GM18505 (cell line): ENCODE results near the gene EP400.
"Not testable (repeated sequence)": the region's sequence is repeated elsewhere in the genome, so short reads cannot be mapped to it uniquely, and the experiment has no call there.

Source experiments
- ATAC-seq: cut with Tn5 transposase; IDR thresholded peaks from one replicate; pipeline ENCODE4 v1.9.1; 2021; ENCODE audit not compliant: unreplicated experiment
- POLR2A ChIP-seq: IDR thresholded peaks from 4 replicates; pipeline ENCODE4 v1.6.1; 2011; ENCODE audit warnings: borderline replicate concordance; ENCODE audit not compliant: insufficient read depth, insufficient read length; ENCODE audit errors: extremely low read depth

Gene EP400

DNA sequence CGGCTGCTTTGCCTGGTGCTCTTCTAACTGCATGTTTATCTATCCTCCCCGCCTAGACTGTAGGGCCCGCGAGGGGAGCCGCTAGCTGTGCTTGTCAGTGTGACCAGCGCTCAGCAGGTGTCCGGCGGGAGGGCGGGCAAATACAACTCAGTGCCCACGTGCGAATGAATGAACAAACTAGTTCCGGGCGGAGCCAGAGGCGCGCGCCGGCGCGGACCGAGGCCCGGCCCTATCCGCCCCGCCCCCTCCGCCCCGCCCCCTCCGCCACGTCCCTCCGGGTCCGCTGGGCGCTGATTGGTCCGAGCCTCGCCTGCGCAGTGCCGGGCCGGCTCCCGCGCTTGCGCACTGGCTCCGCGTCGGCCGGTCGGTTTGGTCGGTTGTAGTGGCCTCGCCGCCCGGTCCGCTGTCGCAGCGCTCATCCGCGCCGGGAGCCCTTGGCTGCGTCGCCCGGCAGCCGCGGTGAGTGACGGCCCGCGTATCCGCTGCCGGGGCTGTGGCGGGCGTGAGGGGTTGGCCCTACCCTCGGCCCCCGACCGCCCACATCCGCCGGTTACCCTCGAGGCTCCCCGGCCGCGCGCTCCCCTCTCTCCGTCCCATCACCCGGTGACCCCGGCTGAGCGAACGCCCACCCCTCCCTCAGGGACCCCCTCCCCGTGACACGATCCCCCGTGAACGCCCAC is 134.3 kb downstream of the EP400 start:
- peak; percentile 85 for ATAC-seq
- TF ChIP-seq POLR2A, result peak; percentile 91

DNA sequence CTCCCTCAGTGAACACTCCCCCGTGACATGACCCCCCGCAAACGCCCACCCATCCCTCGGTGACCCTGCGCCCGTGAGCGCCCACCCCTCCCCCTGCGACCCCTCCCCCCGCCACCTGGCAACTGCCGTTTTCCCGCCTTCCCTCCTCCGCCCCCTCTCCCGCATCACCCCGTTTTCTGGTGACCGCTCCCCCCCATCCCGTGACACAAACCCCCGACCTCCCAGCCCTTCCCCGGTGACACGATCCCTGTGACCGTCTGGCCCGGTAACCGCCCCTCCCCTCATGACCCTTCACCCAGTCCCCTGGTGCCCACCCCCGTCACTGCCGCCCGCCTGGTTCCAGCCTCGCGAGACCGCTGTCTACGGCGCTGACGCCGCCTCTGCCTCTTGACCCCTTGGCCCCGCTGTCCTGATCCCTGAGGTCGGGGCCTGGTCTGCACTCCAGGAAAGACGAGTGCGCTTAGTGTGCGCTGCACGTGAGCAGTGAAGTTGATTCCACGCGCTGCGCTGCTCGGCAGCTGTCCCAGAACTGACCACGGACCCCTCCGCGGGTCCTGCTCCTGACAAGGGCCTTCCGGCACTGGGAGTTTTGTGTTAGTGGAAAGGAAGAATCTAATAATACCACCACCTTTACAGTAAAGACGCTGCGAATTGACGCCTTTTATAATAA is 135.0 kb downstream of the EP400 start:
- no peak for ATAC-seq
- peak; percentile 37 for TF ChIP-seq POLR2A

DNA sequence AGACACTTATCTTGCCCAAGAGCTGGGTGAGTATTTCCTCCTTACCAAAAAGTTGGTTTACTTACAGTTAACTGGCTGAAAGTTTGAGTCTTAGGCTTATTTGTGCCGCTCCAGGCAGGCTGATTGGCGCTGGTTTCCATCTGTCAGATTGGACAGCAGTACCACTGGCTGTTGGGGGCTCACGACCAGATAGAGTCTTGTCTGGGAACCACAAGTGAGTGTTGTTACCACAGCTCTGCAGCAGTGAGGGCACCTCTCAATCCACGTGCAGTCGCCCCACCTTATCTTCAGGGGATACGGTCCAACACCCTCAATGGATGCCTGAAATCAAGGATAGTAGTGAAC is 135.5 kb downstream of the EP400 start:
- ATAC-seq, result no peak
- no peak for TF ChIP-seq POLR2A

DNA sequence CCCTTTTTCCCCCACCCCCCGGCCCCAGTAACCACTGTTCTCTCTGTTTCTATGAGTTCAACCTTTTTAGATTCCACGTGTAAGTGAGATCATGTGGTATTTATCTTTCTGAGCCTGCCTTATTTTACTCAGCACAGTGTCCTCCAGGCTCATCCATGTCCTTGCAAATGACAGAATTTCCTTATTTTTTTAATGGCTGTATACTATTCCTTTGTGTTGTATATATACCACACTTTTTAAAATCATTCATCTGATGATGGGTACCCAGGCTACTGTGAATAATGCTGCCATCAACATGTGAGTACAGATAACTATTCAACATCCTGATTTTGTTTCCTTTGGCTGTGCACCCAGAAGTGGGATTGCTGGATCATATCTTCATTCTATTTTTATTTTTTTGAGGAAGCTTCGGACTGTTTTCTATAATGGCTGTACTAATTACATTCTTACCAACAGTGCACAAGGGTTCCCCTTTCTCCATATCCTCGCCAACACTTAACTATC is 139.7 kb downstream of the EP400 start:
- no peak for ATAC-seq

DNA sequence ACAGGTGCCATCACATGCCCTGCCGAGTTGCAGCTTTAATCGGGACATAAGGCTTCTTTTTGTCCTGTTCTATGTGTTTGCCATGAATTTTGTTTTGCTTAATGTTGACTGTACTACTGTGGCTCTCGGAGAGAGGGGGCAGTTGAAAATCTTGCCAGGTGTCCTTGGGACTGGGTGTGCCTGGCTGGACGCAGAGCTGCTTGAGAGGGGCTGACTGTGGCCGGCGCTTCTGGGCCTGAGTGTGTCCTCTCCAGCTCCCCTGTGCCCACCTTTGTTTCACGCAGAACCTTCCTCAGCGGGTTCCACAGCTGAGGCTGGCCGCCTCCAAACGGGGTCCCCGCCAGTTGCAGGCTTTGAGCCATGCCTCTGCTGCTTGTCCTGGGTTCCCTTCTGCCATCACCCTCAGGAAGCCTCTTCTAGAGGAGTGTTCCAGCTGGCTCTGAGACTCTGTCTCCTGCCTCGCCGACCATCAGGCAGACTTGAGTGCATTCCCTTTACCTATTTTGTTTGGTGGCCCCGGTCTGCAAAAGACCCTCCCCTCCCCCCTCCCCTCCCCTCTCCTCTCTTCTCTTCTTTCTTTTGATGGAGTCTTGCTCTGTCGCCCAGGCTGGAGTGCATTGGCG is 144.6 kb downstream of the EP400 start:
- ATAC-seq, result no peak
- TF ChIP-seq POLR2A, result no peak

More for the DNA sequence above, 139.7 kb downstream of the EP400 start:
- TF ChIP-seq POLR2A, result no peak

DNA sequence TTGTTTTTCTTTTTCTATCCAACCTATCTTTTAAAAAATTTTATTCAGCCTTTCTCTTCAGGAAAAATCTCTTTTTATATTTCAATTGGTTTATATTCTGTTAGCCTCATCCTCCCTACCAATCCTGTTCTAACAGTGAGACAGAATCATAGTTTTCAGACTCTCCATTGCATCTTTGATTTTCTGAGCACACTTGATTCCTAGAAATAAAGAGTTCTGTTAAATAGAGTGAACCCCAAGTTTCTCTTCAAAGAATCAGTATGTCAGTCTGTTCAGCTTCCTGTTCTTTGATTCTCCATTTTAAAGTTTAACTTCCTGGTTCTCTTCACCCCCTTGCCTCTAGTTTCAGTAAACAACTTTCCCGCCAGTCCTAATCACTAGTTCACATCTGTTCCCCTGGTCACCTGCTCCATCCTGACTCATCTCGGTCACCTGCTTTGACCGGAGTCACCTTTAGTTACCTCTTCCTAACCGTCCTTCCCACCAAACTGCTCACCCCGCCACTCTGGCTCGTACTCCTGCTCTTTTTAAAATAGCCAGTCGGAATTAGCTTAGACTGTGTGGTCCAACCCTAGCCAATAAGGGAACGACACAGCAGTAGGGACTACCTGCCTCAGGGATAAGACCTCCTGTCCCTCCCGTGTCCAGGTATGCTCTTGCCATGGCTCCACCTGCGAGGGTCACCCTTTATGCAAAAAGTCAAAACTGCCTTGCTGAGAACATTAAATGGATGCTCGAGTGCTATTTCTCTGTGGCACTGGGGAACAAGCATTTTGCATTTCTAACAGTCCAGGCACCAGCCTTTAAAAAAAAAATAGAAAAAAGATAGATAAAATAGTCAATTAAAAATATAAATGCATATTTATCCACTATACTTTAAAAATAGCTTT is 146.0 kb downstream of the EP400 start:
- TF ChIP-seq POLR2A, result no peak

DNA sequence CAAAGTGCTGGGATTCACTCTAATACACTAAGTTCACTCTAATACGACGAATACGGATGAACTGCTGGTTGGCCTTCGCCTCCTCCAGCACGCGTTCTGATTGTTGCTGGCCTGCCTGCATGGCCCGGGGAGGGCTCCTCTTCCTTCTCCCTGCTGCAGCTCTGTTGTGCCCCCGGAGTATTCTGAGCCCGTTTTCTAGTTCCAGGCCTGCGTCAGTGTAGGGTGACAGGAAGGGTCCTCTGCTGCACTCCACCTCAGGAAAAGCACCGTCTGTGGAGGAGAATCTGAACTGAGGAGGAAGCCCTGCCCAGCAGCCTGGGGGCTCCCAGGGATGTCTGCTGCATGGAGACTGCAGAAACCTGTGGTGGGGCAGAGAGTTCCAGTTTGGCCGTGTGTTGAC is 150.0 kb downstream of the EP400 start:
- no peak for ATAC-seq
- TF ChIP-seq POLR2A, result no peak

More for the DNA sequence above, 146.0 kb downstream of the EP400 start:
- ATAC-seq, result no peak

DNA sequence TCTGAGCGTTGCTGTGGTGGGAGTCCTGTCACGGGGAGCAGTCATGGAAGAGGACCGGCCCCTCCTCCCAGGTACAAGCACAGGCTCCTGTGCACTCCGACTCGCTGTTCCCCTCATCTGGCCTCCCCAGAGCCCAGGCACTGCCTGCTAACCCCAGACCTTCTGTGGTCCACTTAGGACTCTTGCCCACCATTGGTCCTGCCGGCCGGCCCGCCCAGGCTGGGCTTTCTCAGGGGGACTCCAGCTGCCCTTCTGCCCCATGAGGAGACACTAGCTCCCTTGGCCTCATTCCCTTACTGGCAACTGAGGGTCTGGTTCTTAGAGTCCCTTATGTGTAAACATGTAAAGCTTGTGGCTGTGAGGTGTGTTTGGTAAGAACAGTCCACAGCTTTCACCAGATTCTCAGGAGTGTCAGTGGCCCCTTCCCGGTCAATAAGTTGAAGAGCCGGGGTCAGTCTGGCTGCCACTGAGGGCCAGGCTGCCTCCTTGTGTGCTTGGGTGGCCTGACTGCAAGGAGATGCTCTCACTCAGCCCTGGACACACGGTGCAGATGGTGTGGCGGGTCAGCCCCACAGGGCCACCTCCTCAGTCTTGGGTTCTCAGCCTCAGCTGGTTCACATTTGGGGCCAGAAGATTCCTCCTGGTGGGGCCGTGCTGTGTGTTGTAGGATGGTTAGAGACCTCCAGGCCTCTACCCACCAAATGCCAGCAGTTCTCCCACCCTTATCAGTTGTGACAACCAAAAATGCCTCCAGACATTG is 150.7 kb downstream of the EP400 start:
- no peak for ATAC-seq
- TF ChIP-seq POLR2A, result no peak

DNA sequence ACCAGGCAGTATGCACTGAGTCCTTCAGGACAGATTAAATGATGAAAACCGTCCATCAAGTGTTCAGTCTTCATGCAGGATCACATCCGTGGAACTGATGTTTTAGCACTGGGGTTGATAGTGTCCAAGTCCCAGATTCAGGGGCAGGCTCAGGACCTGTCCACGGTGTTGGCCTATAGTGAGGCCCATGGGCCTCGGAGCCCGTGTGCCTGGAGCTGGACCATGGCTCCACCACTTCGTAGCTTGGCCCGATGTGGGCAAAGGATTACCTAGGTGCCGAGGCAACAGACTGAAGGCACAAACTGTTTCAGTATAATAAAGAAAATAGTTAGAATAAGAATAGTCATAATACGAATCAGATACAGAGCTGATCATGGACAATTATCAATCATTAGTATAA is 152.6 kb downstream of the EP400 start:
- ATAC-seq, result no peak

DNA sequence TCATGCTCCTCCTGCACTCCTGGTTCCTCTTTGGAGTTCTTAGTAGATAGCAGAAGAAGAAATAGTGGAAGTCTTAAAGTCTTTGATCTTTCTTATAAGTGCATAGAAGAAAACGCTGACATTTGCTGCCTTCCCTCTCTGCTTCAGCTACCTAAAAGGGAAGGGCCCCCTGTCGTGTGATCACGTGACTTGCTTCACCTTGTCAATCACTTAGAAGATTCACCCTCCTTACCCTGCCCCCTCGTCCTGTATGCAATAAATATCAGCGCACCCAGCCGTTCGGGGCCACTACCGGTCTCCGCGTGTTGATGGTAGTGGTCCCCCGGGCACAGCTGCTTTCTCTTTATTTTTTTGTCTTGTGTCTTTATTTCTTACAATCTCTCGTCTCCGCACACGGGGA is 153.3 kb downstream of the EP400 start:
- not testable (repeated sequence) for ATAC-seq

More for the DNA sequence above, 152.6 kb downstream of the EP400 start:
- TF ChIP-seq POLR2A, result no peak

DNA sequence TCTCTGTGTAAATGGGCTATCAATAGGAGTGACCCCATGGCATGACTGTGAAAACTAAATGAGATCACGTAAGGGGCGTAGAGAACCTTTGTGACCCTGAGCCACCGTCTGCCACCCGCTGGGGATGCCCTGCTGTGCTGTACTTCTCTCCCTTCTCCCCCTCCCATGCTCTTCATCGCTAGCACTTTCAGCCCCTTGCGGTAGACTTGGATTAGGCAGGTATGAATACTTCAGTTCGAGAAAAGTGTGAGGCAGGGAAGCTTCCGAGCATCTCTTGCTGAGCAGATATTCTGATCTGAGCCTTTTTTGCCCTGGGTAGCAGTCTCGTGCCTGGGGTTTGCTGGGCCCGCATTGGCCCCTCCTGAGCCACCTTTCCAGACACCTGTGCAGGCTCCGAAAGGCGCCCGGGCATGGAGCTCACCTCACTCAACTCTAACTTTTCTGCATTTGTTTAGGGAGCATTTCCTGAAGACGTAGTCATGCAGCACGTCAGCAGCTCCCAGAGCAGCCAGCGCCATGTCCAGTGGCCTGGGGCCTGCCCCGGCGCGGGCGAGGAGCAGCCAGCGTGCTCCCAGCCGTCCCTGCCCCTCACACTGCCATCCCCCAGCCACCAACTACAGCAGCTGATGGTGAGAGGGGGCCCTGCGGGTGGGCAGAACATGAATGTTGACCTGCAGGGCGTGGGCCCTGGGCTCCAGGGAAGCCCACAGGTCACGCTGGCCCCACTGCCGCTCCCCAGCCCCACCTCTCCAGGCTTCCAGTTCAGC is 154.0 kb downstream of the EP400 start:
- TF ChIP-seq POLR2A, result no peak
- ATAC-seq, result no peak

DNA sequence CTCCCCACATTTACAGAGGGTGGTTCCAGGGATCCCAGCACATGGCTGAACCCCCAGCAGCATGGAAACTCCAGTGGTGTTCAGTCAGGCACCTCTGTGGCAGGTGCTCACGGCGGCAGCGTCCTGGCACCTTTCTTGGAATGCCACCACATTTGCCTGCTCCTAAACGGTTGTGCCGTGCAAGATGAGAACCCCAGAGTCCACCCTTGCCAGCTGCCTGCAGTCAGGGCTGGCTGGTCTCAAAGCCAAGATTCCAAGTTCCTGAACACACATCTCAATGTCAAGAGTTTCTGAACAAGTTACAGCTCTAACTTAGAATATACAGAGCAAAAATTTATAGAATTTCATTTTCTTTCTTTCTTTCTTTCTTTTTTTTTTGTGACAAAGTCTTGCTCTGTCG is 155.7 kb downstream of the EP400 start:
- TF ChIP-seq POLR2A, result no peak
- no peak for ATAC-seq
